OCI-LY3 (cell line): ENCODE data around the gene MAGEA8.

Source experiments
- H2AFZ ChIP-seq: fragments of 200-600, 300-600 bp; shearing (Covaris generic); 2 replicates; pipeline ENCODE4 v1.6.0; 2014; ENCODE audit warnings: antibody characterized with exemption, low read depth, low read length
- H3K27ac ChIP-seq: fragments of 200-600, 300-600 bp; sonication (generic); 2 replicates; pipeline ENCODE4 v1.5.1; 2014; ENCODE audit warnings: mild to moderate bottlenecking, low read length, moderate library complexity, mixed read lengths
- H3K27me3 ChIP-seq: fragments of 200-600, 300-600 bp; sonication (generic); 2 replicates; pipeline ENCODE4 v1.6.1; 2014; ENCODE audit warnings: low read depth, low read length, mixed read lengths
- H3K36me3 ChIP-seq: fragments of 200-600, 300-600 bp; sonication (generic); replicated peaks from 2 replicates; pipeline ENCODE3; 2014; ENCODE audit warnings: low read depth, low read length, mixed read lengths
- H3K4me1 ChIP-seq: fragments of 300-600, 200-600 bp; sonication (generic); 2 replicates; pipeline ENCODE4 v1.6.1; 2014; ENCODE audit warnings: low read length, mixed read lengths
- H3K4me2 ChIP-seq: fragments of 200-600, 300-600 bp; sonication (generic); 2 replicates; pipeline ENCODE4 v1.6.1; 2014; ENCODE audit warnings: low read length, mixed read lengths
- H3K4me3 ChIP-seq: fragments of 300-600, 200-600 bp; sonication (generic); 2 replicates; pipeline ENCODE4 v1.5.1; 2014; ENCODE audit warnings: antibody characterized with exemption, mild to moderate bottlenecking, low read length, moderate library complexity
- H3K79me2 ChIP-seq: fragments of 300-600, 200-600 bp; shearing (Covaris generic); 2 replicates; pipeline ENCODE4 v1.6.1; 2014; ENCODE audit warnings: mild to moderate bottlenecking, low read length, mixed read lengths
- H3K9ac ChIP-seq: fragments of 300-600, 200-600 bp; shearing (Covaris generic); 2 replicates; pipeline ENCODE4 v1.6.0; 2014; ENCODE audit warnings: mild to moderate bottlenecking, low read length, moderate library complexity
- H3K9me3 ChIP-seq: fragments of 200-600, 300-600 bp; shearing (Covaris generic); 2 replicates; pipeline ENCODE4 v1.6.1; 2014; ENCODE audit warnings: low read length, mixed read lengths; ENCODE audit not compliant: insufficient read depth
- H4K20me1 ChIP-seq: fragments of 200-600, 300-600 bp; sonication (generic); 2 replicates; pipeline ENCODE4 v1.6.1; 2016; ENCODE audit warnings: low read length, mixed read lengths; ENCODE audit not compliant: insufficient read depth
- EZH2phosphoT487 ChIP-seq: fragments of 200-600 bp; shearing (Covaris generic); IDR thresholded peaks from 2 replicates; pipeline ENCODE4 v1.6.1; 2018; ENCODE audit warnings: antibody characterized with exemption, mixed run types, low read depth
- TF ChIP-seq, protein P1 (sequence below): fragments of 200-600, 300-600 bp; sonication (generic); IDR thresholded peaks from 2 replicates; pipeline ENCODE4 v1.5.1; 2014; ENCODE audit warnings: antibody characterized with exemption, low read length, low read depth

The MAGEA8 gene

DNA sequence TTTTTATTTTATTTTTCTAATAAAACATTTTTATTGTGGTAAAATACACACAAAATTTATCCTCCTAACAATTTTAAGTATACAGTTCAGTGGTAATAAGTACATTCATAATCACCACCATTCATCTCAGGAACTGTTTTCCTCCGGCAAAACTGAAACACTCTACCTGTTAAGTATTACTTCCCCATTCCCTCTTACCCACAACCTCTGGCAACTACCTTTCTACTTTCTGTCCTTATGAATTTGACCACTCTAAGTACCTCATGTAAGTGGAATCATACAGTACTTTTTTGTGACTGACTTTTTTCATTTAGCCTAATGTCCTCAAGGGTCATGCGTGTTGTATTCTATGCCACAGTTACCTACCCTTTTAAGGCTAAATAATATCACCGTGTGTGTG is 27.3 kb downstream of the MAGEA8 start:
- H3K27ac ChIP-seq = peak overlapping the region; percentile 16; the same call in 1 of the 2 replicates
- H4K20me1 ChIP-seq = no peaks in the 10 kb centered on the region
- TF ChIP-seq, protein P1, sequence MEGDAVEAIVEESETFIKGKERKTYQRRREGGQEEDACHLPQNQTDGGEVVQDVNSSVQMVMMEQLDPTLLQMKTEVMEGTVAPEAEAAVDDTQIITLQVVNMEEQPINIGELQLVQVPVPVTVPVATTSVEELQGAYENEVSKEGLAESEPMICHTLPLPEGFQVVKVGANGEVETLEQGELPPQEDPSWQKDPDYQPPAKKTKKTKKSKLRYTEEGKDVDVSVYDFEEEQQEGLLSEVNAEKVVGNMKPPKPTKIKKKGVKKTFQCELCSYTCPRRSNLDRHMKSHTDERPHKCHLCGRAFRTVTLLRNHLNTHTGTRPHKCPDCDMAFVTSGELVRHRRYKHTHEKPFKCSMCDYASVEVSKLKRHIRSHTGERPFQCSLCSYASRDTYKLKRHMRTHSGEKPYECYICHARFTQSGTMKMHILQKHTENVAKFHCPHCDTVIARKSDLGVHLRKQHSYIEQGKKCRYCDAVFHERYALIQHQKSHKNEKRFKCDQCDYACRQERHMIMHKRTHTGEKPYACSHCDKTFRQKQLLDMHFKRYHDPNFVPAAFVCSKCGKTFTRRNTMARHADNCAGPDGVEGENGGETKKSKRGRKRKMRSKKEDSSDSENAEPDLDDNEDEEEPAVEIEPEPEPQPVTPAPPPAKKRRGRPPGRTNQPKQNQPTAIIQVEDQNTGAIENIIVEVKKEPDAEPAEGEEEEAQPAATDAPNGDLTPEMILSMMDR = no peak
- no peak for TF ChIP-seq EZH2phosphoT487
- H3K79me2 ChIP-seq = no peaks in the 10 kb centered on the region
- no peaks in the 10 kb centered on the region for H3K27me3 ChIP-seq
- peaks cover 39% of the 10 kb centered on the region for H3K4me1 ChIP-seq
- peak overlapping the region; percentile 61 for H3K4me2 ChIP-seq
- no peaks in the 10 kb centered on the region for H3K9me3 ChIP-seq
- H3K9ac ChIP-seq = no peak overlapping the region
- H3K4me3 ChIP-seq = 0 out of 2 replicates have a peak overlapping the region, but pooled peaks have one; percentile 17
- no peak overlapping the region for H2AFZ ChIP-seq
- H3K36me3 ChIP-seq = no peaks in the 10 kb centered on the region

- no peaks in the 10 kb centered on the region for H3K36me3 ChIP-seq
- H3K4me3 ChIP-seq = 0 out of 2 replicates have a peak overlapping the region, but pooled peaks have one; percentile 17
- no peak overlapping the region for H3K9ac ChIP-seq
- no peaks in the 10 kb centered on the region for H3K79me2 ChIP-seq
- TF ChIP-seq EZH2phosphoT487 = no peak
- TF ChIP-seq, protein P1 = no peak
- H2AFZ ChIP-seq = no peak overlapping the region
- peak overlapping the region; percentile 16; the same call in 1 of the 2 replicates for H3K27ac ChIP-seq
- H3K9me3 ChIP-seq = no peaks in the 10 kb centered on the region
- no peaks in the 10 kb centered on the region for H3K27me3 ChIP-seq
- H3K4me1 ChIP-seq = peaks cover 39% of the 10 kb centered on the region
- peak overlapping the region; percentile 61 for H3K4me2 ChIP-seq
- no peaks in the 10 kb centered on the region for H4K20me1 ChIP-seq
Measured at GRCh38 chrX:149908727-149909126, 27.7 kb downstream of the MAGEA8 start.

DNA sequence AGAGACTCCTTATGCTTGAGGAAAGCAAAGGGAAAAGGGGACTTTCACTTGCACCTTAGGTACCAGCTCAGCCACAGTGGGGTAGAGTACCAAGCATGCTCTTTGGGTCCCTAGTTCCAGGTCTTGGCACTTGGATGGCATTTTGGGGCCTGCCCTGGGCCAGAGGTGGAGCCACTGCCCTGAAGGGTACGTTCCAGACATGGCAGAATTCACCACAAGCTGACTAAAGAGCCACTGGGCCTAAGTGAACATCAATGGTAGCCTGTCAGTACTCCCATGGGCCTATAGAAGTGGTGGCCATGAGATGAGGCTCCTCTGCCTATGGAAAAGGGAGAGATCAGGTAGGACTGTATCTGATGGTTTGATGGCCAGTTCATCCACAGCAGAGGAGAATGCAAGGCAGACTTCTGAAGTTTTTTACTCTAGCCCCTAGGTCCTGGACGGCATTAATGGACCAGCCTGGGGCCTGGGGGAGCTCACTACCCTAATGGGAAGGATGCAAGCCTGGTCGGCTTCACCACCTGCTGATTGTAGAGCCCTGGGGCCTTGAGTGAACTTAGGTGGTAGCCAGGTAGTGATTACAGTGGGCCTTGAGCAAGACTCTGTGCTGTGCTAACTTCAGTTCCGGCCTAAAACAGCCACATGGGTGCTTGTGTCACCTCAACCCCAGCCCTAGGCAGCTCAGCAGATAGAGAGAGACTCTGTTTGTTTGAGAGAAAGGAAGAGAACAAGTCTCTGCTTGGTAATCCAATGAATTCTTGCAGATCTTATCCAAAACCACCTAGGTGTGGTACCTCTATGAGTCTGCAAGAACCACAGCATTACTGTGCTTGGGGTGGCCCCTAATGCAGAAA is 28.6 kb downstream of the MAGEA8 start:
- Histone ChIP-seq H4K20me1 (no peaks in the 10 kb centered on the region), H2AFZ (no peak overlapping the region), H3K4me2 (no peak overlapping the region), H3K79me2 (no peaks in the 10 kb centered on the region), H3K27ac (0 out of 2 replicates have a peak overlapping the region, but pooled peaks have one; percentile 16), H3K4me1 (peaks cover 32% of the 10 kb centered on the region), H3K36me3 (no peaks in the 10 kb centered on the region), H3K4me3 (no peak overlapping the region), H3K9me3 (no peaks in the 10 kb centered on the region), H3K27me3 (no peaks in the 10 kb centered on the region), H3K9ac (no peak overlapping the region)
- TF ChIP-seq, protein P1 = no peak
- no peak for TF ChIP-seq EZH2phosphoT487

GRCh38 chrX:149910178-149910695 is 29.3 kb downstream of the MAGEA8 start:
- no peak for TF ChIP-seq EZH2phosphoT487
- TF ChIP-seq, protein P1 = no peak
- Histone ChIP-seq H3K9me3 (no peaks in the 10 kb centered on the region), H2AFZ (no peak overlapping the region), H3K27ac (no peak overlapping the region), H3K4me1 (peaks cover 27% of the 10 kb centered on the region), H3K79me2 (no peaks in the 10 kb centered on the region), H3K9ac (no peak overlapping the region), H4K20me1 (no peaks in the 10 kb centered on the region), H3K27me3 (no peaks in the 10 kb centered on the region), H3K4me3 (no peak overlapping the region), H3K36me3 (no peaks in the 10 kb centered on the region), H3K4me2 (no peak overlapping the region)
